Right renal pelvis (tissue), 4 donors: ENCODE measurements around the gene WDR59. TPM values are rescaled to one million over a fixed set of nuclear protein-coding genes. Genes with fewer than 3 reads are reported as not detected.
"Not testable (repeated sequence)": the region's sequence is repeated elsewhere in the genome, so short reads cannot be mapped to it uniquely, and the experiment has no call there.

Experiments
- DNase-seq, 4 donors: peaks; one replicate each; pipeline ENCODE4 v3.0.0-alpha.2; 2013; ENCODE audit warnings: low read depth in 4 of 4, low spot score in 3 of 4, missing footprints in 1 of 4
- polyA plus RNA-seq, 4 donors: library from polyadenylated mRNA; unstranded; fragments of 120-200 nt; gene quantifications; one replicate each; pipeline ENCODE4 v1.2.1, GENCODE V29; 2013; ENCODE audit not compliant: insufficient read length in 4 of 4

Gene WDR59
- polyA plus RNA-seq, 4 donors: 72.5 to 101 (median 83.6) TPM

DNA sequence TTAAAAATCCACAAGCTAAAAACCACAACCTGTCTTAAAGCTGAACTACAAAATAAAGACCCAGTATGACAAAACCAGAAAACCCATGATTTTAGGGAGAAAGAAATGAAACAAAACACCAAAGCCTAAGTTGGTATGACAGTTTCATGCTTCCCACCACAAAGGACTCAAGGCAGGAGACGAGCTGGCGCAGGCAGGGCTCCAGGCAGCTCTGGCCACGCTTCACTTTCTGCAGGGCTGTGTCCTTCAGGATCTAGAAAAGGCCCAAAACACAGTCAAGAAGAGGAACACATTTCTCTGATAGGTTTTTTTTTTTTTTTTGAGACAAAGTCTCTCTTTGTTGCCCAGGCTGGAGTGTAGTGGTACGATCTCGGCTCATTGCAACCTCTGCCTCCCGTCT lies 75.3 kb downstream of the WDR59 start:
- DNase-seq: no peak

DNA sequence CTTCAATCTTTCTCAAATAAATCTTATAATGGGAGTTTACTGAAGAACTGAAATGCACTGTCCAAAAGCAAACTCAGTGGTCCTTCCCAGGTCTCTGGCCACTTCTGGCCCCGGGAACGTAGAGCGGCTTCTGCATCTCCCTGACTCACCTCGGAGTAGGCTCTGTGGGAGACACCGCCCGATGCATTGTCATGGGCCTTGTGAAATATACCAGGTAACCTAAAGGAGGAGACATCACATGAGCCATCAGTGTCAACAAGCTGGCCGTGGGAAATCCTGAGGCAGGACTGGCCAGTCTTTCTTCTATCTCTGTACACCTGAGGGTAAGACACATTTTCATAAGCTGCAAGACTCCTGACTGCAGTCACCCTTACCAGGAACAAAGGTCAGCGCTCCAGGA lies 76.2 kb downstream of the WDR59 start:
- DNase-seq: not testable (repeated sequence)

DNA sequence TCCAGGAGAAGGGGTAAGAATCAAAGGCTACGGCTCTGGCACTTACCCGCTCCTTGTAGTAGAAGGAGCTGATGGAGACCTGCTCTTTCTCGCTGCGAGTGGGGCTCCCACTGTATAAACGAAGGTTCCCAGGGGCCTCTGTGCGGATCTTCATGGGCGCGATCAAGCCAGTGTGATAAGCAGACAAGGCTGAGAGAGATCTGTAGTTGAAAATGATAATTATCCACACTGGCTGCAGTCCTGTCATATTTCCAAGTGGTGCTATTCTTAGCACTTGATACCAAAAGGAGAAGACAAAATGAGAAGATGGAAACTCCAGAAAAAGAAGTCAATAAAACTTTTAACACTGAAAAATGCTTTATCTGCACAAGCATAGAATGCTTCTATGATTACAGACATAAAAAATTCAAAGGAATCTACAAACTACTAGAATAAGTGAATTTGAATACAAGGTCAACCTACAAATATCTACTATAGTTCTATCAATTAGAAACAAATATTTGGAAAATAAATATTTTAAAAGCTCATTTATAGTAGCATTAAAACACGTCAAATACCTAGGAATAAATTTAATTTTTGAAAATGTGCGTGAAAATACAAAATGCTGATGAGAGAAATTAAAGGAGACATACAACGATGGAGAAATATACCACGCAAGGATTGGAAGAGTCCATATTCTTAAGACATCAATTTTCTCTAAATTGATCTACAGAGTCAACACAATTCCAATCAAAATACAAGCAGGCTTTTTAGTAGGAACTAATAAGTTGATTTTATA lies 80.8 kb downstream of the WDR59 start:
- DNase-seq: no peak

DNA sequence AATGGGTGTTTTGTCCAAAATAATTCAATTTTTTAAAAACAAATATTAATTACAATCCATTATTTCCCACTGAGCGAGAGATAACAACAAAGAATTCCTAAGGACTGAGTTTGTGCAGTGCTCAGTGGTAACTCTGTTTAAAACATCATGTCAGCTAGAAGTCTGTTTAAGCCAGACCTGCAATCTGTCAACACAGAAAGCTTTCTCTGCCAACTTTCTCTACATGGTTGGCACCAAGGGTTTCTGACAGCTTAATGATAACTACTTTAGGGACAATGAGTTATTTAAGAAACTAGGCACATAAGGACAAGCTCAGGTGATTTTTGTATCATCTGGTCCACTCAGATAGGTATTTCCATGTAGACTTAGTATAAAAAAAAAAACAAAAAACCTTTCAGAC lies 81.8 kb downstream of the WDR59 start:
- no peak for DNase-seq

DNA sequence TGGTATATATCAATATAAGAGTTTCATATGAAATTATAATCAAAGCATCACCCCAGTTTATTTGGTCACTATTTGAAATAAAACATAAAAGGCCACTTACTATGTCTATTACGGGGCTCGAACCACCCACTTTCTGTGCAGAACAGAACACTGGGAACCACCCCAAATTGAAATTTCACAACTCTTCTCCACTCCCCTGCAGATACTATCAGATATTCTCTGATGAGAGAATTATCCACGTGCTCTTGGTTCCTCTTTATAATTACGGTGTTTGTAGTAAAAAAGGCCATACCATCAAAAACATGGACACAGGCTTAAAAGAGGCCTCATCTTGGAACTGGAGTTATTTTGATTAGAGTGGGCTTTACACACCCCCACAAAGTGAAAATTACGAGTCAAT lies 82.8 kb downstream of the WDR59 start:
- DNase-seq: no peak

DNA sequence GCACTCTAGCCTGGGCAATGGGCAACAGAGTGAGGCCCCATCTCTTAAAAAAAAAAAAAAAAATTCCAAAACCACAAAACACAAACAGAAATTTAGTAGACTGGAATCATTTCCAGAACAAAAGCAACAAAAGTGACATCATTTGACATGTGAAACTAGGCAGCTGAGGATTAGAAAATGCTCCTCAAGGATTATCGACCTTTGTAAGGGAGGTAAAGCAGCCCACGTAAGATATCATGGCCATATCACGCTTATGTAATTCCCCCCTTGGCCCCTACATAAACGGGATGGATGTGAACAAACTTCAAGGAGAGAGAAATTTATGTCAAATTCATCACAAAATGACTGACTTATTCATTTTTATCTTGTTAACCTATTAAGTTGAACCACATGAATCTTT lies 83.3 kb downstream of the WDR59 start:
- no peak for DNase-seq

DNA sequence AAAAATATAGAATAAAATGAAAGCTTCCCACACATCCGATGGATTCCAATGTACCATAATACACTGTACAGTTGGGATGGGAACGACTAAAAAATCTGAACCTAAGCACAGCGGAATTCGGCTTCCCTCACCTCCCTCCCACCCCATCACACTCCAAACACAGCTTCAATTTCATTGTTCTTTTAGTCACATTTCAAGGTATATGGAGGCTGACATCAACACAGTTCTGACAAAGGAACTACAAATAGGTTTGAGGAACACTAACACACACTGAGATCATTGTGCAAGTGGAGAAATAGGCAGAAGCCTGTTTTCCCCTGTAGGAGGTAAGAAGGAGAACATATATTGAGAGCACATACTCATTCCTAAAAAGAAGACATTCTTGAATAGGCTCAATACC lies 85.1 kb downstream of the WDR59 start:
- no peak for DNase-seq

DNA sequence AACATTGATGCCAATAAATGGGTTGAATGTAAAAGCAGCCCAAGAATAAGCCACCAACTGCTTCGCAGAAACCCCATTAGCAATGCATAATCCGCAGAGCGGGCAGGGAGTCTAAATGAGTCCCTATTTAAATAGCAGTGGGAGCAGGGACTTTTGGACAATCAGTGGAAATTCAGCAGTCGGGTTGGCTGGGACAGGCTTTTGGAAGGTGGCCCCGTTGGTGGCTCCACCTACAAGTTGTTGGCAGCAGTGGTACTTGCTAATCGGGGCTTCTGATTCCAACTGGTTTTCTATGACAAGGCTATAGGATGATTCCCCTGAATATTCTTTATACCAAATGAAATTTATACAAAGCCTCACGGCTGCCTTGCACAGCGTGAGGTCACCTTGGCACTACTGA lies 86.3 kb downstream of the WDR59 start:
- DNase-seq: no peak

DNA sequence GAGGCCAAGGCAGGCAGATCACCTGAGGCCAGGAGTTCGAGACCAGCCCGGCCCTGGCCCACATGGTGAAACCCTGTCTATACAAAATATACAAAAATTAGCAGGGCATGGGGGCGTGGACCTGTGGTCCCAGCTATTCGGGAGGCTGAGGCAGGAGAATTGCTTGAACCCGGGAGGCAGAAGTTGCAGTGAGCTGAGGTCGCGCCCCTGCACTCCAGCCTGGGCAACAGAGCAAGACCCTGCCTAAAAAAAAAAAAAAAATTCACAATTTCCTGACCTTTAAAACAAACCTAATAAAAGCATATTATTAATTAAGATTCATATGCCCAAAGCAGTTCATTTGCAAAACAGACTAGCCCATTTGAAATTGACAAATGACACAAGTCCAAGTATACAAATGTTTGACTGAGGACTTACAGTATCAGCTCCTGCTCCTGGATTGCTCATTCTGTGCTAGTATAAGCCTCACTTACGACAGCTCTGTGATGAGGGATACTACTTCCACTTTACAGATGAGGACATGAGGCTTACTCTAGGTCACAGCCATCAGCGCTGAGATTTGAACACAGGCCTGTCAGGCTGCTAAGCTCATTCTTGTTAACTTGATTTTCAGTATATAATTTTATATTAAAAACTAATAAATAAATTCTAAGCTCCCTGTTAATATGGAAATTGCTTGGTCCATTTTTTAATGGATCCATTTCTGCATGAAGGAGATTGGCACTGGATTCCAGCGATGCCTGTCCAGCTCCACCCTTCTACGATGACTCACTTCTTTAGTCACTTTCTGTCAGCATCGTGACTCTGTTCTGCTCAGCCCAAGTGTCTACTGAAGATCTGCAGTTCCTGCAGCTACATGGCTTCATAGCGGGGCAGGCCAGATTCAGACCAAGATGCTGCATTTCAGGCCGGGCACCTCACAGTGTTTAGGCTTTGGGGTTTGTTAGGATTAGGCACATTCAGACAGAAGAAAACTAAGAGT lies 88.2 kb downstream of the WDR59 start:
- DNase-seq: no peak

DNA sequence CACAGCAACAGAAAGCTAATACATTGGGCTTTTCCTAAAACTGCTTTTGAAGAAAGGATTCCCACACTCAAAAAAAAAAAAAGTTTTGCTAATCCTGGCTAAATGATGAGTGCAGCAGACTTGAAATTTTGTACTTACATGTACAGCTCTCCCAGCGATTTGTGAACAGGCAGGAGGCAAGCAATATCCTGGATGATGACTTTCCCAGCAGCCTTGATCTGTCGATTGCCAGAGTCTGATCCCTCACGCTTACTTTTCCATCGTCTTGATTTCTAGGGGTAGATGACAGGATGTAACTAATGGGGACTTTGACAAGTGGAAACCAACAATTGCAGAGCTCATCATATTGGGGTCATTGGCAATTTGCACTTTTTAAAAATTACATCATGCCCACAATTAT lies 91.4 kb downstream of the WDR59 start:
- DNase-seq: no peak

DNA sequence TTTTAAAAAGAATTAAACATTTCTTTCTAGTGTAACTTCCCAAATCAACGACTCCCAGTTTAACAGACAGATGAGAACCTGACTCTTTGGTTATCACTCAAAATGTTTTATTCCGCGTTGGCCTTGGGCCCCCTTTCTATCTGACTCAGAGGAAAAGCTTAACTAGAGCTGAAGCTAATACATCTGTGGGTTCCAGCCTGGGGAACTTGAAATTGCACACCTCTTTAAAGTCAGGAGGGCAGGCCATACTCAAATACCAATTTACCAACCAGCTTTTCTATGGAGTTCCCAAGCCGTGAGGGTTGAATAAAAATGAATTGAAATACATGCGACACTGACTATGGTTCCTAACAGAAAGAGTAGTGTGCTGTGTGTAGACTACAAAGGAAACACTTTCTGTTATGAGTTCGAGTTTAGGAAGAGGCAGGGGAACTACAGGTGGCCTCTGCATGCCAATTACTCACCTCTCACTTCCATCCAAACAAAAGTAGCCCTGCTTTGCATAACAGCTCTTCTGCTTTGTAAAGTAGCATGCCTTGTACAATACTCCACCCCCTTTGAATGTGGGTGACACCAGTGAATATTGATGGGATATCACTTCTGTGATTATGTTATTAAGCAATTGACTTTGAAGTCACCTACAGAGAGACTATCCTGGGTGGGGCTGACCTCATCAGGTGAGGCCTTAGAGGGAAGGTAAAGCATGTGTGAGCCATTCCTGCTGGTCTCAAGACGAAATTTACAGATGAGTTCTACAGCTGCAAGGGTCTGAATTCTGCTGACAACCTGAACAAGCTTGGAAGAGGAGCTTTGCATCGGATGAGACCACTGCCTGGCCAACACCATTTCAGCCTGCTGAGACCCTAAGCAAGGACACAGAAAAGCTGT lies 92.1 kb downstream of the WDR59 start:
- no peak for DNase-seq

DNA sequence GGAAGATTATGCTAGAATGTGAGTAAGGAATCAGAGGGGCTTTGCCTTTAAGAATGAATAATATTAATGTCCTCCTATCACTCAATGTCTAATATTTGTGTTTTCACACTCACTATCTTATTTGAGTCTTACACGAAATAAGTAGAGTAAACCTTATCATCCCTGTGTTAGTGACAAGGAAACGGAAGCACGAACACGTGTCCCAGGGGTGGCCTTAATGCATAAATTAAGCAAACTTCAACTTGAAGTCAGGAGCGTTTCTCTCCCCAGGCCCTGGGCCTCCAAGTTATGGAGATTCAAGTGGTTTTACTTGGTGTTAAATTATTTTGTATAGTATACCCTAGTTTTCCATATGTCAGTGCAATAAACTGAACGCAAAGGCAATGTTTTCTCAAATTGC lies 96.0 kb downstream of the WDR59 start:
- DNase-seq: no peak

DNA sequence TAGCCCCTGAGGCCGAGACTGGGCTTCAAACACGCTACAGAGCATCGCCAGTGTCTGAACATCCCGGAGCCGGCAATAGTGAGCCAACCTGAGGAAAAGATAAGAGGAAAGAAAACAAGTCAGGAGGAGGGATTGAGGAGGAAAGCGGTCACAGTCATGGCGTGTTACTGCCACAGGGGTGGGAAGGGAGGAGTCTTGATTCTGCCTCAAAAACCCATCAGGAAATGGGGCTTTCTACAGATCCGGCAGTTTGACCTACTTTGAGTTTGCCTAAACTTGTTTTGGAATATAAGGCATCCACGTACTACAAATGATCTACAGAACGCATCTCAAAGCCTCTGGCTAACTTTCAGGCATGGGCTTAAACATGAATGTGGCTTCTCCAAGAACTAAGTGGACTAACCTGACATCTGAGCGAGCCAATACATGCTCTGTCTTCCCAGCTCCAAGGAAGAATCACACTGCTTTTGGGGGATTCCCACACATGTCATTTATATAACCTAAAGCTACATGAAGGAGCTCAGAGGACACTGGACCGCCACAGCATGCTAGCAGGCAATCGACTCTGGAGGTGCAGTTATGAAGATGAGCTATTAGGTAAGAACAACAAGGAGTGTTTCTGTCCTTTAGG lies 96.6 kb downstream of the WDR59 start:
- DNase-seq: no peak

DNA sequence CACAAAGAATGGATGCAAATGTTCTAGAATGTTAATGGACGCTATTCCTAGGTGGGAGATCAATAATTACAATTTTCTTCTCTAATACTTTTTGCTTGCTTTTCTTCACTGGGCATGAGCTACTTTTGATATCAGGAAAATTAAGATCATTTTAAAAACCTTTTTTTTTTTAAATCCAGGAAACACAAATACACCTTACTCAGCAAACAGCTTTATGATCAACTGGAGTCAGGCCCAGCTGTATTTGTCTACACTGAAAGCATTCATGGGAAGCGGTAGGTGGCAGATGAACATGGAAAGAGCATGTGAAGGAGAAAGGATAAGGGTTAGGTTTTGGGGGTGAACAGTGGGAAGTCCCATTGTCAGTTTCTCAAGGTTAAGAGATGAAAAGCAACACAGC lies 97.8 kb downstream of the WDR59 start:
- DNase-seq: no peak

DNA sequence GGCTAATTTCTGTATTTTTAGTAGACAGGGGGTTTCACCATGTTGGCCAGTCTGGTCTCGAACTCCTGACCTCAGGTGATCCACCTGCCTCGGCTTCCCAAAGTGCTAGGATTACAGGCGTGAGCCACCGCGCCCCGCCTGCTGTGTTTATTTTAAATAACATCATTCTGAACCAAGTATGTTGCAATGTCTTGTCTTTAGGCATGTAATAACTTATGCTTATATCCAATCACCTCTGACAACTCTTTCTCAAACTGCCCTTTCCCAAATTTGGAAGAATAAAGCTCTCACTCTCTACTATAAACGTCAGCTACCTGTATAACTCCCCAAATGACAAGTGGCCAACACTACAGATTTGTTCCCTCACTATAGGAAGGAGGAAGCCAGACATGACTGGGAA lies 107.2 kb downstream of the WDR59 start:
- no peak for DNase-seq

DNA sequence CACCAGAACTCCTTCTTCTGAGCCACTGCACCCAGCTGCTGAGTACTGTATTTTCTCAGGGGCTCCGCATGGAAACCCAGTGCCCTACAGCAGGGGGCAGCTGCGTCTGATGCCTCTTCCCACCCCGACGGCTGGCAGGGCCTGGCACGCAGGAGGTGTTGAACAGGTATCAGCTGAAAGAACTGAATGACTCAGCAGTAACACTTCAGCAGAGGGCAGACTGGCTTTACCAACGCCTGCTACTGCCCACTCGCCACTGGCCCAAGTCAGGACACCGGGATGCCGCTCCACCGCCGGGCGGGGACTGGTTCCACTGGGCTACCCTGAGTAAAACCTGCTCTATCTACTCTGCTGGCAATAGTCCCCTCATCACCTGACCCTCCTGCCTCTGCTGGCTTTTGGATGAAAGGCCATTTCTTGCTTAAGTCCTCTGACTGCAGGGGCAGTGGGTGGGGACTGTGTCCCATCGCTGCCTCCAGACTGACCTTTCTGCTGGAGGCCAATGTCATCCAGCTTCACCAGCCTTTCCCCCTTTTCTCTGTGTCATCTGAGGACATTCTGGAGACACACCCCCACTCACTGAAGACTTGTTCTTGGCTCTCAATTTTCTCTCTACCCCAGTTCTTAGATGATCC lies 109.9 kb downstream of the WDR59 start:
- DNase-seq: no peak

DNA sequence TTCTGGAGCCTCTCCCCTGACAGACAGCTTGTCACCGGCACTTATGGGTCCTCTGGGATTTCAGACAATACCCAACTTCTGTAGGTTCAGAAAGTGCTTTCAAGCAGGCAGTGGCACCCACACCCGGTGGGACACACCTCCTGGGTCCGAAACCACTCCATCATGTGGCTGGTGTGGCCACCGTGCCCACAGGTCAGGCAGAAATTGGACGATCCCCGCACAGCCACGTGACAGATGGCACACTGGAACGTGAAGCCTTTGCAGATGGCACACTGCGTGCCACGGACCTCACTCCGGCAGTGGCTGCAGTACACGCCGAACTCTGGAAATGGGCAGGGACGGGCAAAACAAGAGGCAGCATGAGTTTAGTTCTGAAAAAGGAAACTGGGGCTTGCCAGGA lies 110.8 kb downstream of the WDR59 start:
- DNase-seq: no peak

DNA sequence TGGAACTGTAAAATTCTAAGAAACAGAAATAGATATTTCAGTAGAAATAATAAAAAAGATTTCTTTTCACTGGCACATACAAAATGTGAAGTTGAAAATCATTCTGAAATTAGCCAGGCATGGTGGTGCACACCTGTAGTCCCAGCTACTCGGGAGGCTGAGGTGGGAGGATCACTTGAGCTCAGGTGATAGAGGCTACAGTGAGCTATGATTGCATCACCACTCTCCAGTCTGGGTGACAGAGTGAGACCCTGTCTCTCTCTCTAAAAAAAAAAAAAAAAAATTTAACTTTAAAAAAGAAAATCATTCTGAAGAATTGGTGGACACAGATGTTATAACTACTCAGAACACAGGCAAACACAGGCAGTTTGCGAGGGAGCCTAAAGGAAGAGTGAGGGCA lies 112.6 kb downstream of the WDR59 start:
- DNase-seq: no peak

DNA sequence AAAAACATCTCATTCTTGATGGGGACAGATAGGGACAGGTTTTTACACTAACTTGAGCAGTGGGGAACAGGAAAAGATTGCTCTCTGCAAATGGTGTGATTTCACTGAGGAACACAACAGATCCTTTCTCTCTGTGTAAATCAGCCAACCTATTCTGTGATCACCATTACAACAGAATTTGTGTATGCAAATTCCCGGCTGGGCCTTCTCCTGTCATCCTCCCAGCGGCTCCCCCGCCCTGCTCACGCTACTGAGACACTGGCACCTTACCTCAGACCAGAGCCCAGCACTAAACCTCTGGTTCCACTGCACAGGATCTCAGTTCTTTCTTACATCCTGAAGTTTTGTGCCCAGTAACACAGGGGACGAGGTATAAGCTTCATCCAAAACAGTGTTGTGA lies 113.3 kb downstream of the WDR59 start:
- no peak for DNase-seq

DNA sequence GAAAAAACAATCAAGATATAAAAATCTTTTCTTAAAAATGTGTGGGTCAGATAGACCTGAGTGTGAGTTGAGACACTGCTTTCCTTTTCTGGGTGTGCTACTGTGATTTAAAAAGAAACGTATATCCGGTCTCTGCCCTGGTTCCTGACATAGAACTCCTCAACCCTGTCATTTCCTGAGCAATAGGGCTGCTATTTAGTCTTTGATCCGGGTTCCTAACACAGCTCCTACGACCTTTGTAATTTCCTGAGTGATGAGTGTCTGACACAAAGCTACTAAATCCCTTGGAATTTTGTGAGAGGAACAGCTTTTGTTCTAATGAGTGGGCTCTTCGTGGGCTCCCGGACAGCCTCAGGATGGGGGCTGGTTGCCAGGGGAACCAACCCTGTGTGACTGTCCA lies 116.4 kb downstream of the WDR59 start:
- peak in 2 of 4 donors; percentile 3 to 16 for DNase-seq
